GM21576 (cell line): ENCODE measurements around the gene CASK.

Experiments
- ATAC-seq: cut with Tn5 transposase; IDR thresholded peaks from one replicate; pipeline ENCODE4 v1.9.1; 2021; ENCODE audit warnings: mild to moderate bottlenecking, moderate library complexity; ENCODE audit not compliant: unreplicated experiment

Gene CASK

DNA sequence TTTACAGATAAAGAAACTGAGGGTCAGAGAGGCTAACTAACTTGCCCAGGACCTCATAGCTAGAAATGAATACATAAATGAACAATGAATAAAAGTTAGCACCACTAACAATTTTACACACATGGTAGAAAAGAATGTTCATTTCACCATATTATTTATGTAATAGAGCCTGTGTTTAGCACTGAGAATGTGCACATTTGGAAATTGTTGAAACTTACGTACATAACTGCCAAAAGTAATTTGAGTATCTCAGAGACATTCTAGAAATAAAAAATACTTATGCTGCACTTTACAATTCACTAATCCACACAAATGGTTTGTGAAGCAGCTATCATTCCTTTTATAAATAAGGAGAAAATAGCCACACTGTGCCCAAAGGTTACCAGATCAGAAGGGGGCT lies 9.9 kb downstream of the CASK start:
- ATAC-seq, result no peak

GRCh38 chrX:41912923-41913322 lies 10.4 kb downstream of the CASK start:
- ATAC-seq, result no peak

DNA sequence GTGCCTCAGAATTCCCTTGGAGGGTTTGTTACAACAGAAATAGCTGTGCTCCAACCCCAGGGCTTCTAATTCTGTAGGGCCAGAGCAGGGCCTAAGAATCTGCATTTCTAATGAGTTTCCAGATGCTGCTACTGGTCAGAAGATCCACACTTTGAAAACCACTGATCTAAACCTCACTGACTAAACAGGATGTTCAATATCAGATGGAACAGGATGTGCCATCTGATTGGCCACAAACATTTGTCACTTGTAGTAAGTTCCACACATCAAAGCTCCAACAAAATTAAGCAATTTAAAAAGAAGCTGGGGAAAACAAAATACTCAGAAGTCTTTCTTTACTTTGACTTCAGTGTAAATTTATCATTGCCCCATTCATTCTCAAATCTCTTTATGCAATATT lies 14.3 kb downstream of the CASK start:
- no peak for ATAC-seq

GRCh38 chrX:41906515-41907187 lies 16.7 kb downstream of the CASK start:
- no peak for ATAC-seq

DNA sequence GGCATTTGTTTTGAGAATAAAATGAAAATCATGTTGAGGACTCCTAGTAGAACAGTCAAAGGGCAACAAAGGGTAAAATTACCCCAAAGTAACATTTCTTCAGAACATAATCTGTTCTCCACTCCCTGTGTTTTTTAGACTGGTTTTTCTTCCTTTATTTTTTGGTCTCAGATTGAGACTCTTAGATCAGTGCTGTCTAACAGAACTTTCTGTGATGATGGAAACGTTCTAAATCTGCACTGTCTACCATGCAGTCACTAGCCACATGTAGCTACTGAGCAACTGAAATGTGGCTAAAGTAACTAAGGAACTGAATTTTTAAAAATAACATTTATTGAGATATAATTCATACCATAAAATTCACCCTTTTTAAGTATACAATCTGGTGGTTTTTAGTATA lies 19.8 kb downstream of the CASK start:
- no peak for ATAC-seq

GRCh38 chrX:41900321-41900720 lies 23.0 kb downstream of the CASK start:
- no peak for ATAC-seq

DNA sequence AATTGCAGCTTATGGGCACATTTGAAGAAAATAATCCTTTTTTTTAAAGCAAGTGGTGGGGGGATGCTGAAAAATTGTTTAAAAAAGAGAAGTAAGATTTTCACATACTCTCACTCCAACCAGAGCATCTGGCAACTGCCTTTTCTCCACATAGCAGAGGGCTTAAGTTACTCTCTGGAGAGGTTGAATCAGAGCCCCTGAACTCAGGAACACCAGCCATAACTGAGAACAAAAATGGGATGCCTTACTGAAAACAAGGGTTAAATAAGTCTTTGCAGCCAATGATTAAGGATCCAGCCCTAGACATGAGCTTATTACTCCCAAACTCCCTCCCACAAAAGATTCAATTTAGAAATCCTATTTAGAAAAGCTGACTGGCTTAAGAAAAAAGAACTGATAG lies 27.5 kb downstream of the CASK start:
- no peak for ATAC-seq

DNA sequence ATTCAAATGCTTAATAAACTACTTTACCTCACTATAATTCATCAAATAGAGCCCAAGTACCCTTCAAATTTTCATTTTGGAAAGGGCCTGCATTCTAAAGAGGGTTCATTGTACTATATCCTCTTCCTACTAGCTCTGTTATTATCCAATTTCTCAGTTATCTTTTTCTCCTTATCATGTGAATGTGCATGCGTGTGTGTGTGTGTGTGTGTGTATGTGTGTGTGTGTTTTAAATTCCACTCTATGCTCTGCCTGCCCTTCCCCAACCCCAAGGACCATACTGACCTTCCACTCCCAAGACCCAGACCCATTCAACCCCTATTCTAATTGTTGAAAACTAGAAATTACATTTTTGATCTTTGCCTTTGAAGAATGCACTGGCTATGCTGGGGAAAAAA lies 33.3 kb downstream of the CASK start:
- ATAC-seq, result no peak

DNA sequence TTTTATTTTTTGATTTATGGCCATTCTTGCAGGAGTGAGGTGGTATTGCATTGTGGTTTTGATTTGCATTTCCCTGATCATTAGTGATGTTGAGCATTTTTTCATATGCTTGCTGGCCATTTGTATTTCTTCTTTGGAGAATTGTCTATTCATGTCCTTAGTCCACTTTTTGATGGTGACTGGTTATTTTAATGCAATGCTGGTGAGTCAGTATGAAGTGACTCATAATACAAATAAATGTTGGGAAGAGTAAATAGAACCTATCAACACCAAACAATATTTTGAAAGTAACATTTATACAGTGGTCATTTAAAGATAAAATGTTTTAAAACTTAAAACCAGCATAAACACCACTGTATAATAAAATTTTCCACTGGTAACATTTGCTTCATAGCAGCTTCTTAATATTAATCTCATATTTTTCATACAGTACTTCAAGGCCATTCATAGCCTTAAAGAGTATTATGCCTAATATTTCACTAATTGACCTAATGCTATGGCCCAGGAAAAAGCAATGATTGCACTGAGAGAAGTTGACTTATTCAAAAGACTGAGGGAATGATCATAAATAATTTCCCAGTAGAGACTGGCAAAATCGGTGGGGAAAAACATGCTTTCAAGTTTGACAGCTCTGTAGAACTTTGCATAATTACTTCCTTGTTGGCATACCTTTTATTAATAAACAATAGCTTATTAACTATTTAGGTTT lies 33.9 kb downstream of the CASK start:
- no peak for ATAC-seq

GRCh38 chrX:41887691-41888090 lies 35.7 kb downstream of the CASK start:
- ATAC-seq, result no peak

- ATAC-seq, result no peak
Measured at GRCh38 chrX:41885724-41886123, 37.6 kb downstream of the CASK start.

- ATAC-seq, result no peak
Measured at GRCh38 chrX:41881166-41881565, 42.2 kb downstream of the CASK start.

DNA sequence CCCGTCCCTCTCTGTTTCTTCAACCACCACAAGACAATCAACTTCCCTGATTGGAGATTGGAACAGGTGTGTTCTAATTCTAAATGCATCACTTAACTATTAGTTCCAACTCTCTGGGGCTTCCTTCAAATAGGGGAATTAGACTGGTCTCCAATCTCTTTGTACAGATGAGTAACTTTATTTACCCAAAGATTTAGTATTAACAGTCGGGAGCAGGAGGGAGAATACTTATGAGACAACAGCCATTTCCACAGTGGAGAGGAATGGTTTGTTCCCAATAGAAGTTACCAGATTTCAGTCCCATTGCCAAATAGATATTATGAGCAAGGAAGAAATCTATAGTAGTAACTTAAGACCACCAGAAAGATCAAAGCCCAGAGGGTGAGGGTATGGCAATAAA lies 46.2 kb downstream of the CASK start:
- ATAC-seq, result no peak

GRCh38 chrX:41875142-41875541 lies 48.2 kb downstream of the CASK start:
- ATAC-seq, result no peak

DNA sequence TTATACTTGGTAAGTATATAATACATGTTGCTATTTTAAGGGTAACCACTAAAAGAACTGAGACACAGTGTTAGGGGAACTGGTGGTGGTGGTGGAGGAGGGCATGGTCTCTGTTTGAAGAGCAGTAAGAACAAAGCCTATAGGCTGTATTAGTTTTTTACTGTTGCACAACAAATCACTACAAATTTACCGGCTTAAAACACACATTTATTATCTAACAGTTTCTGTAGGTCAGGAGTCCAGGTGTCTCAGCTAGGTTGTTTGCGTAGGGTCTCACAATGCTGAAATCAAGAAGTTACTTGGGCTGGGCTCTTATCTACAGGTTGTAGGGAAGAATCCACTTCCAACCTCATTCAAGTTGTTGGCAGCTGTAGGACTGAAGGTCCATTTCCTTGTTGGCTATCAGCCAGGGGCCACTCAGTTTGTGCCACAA lies 52.6 kb downstream of the CASK start:
- no peak for ATAC-seq

DNA sequence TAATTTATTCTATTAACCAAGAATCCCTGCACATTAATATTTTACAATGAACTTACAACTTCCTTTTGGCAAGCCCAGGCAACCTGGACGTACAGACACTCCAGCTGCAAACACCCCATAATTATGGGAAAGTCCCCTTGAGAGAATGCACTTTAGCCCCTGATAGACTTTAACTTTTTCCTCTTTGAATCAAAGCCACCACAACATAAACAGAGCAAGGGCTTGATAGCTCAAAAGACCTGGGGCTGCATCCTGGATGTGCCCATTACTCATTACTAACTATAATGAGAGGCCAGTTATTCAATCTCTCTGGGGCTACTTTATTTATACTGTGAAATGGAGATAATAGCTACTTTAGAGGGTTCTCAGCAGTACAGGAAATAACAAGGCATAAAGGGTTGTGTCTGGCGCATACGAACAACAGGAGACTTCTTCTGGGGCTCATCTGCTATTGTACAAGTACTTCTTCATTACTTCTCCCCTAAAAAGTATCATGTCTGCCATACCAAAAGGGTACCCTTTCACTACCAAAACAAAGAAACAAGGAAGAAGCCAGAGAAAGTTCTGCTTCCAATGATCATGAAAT lies 54.9 kb downstream of the CASK start:
- ATAC-seq, result no peak

- ATAC-seq, result no peak
Measured at GRCh38 chrX:41863343-41864203, 59.8 kb downstream of the CASK start.

GRCh38 chrX:41862562-41863184 lies 60.7 kb downstream of the CASK start:
- ATAC-seq, result no peak

- no peak for ATAC-seq
Measured at GRCh38 chrX:41858161-41858775, 65.1 kb downstream of the CASK start.

DNA sequence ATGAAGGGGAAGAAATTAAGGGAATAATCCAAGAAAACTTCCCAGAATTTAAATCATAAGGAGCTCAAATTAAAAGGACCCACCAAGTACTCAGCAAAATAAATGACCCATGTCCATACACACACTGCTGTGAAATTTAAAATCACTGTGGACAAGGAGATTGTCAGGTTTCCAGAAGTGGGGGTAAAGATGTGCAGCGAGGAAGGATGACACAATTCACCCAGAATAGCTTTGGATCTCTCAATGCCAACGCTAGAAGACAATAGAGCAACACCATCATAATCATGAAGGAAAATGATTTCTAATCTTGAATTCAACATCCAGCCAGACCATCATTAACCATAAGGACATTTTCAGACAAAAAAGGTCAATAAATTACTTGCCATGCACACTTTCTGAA lies 65.7 kb downstream of the CASK start:
- ATAC-seq, result no peak

DNA sequence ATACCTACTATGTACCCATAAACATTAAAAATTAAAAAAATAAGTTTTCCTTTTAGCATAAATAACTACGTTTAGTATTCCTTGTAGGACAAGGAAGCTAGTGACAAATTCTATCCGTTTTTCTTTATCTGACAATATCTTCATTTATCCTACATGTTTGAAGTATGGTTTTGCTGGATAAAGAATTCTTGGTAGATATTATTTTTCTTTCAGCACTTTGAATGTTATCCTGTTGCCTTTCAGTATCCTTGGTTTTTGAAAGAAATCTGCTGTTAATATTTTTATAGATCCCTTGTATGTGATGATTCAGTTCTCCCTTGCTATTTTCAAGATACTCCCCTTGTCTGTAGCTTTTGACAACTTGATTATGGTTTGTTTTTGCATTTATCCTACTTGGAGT lies 76.6 kb downstream of the CASK start:
- no peak for ATAC-seq
